ENCODE data around the gene LALBA.
"Not testable (repeated sequence)": the region's sequence is repeated elsewhere in the genome, so short reads cannot be mapped to it uniquely, and the experiment has no call there.

The LALBA gene

GRCh38 chr12:48569946-48570345 lies at the start of gene LALBA:
LALBA (minus strand) TSS chr12:48570046; CDS start chr12:48570020, 26 bp downstream.
- no peak for DNase-seq (ENCODE audit: low read depth in 2 of 2)

DNA sequence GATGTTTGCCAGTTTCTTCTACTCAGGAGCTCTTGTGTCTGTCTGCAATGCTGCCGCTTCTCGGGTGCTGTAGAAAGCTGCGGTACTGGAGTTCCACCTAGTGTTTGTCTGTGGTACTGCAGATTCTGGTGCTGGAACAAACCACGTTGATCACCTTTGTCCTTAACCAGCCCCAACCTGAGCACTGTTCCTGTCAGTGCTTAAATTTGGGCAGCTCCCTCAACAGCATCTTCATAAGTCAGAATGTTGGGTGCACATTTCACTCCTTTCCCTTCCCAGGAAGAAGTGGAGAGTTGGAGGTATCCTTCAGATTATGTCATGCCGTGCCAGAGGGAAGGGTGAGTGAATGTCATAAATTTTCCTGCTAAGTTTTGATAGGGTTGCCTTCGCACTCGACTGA lies 48.7 kb upstream of the LALBA start:
- peak; percentile 46 to 51 for DNase-seq (ENCODE audit: low read depth in 2 of 2)

GRCh38 chr12:48615681-48616080 lies 45.8 kb upstream of the LALBA start:
- no peak for DNase-seq (ENCODE audit: low read depth in 2 of 2)

DNA sequence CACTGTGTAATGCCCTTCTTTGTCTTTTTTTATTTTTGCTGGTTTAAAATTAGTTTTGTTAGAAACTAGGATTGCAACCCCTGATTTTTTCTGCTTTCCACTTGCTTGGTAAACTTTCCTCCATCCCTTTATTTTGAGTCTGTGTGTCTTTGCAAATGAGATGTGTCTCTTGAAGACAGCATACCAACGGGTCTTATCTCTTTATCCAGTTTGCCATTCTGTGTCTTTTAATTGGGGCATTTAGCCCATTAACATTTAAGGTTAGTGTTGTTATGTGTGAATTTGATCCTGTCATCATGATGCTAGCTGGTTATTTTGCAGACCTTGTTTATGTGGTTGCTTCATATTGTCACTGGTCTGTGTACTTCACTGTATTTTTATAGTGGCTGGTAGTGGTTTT lies 43.5 kb upstream of the LALBA start:
- DNase-seq (ENCODE audit: low read depth in 2 of 2) = no peak

GRCh38 chr12:48602192-48602989 lies 32.5 kb upstream of the LALBA start:
- no peak for DNase-seq (ENCODE audit: low read depth in 2 of 2)

DNA sequence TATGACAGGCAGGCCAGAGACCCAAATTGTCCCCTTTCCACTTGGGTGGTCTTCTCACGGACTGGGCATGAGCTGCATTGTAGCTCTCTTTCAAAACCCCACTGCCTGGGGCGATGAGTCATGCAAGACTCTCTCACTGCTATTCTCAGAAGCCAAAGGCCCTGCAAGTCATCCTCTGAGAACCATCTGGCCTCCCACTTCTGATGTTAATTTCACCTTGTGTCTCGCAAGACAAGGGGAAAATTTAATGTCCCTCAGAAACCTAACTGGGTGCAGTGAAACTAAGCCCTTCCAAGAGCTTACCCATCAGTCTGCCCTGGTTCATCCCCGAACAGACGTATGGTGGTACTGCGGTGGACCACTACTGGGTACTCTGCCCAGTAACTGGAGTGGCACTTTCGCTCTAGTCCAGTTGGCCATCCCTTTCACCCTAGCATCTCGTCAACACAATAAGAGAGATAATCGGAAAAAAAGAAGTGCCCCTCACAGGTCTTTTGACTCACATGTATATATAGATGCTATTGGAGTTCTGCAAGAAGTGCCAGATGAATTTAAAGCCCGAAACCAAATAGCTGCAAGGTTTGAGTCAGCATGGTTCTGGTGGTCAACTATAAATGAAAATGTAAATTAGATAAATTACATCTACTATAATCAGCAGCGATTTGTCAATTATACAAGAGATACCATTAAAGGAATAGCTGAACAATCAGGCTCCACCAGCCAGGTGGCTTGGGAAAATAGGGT lies 31.3 kb upstream of the LALBA start:
- no peak for DNase-seq (ENCODE audit: low read depth in 2 of 2)

GRCh38 chr12:48600552-48600951 lies 30.7 kb upstream of the LALBA start:
- no peak for DNase-seq (ENCODE audit: low read depth in 2 of 2)

GRCh38 chr12:48592591-48593086 lies 22.8 kb upstream of the LALBA start:
- DNase-seq (ENCODE audit: low read depth in 2 of 2) = no peak

GRCh38 chr12:48586361-48586760 lies 16.5 kb upstream of the LALBA start:
- DNase-seq (ENCODE audit: low read depth in 2 of 2) = no peak

DNA sequence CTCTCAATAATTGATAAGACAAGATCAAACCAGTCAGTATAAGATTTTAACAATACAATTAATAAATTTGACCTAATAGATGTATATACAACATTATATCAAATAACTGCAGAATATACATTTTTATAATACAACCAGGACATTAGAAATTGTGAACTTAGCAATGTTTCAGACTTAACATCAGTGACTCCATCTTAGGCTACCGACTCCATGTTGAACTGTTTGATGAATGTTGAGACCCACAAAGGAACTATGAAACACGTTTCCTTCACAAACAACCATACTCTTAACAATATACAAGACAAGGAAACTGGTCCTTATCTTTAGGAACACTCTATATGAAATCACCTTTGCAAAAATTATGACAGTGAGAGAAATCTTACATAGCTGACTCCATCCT lies 13.9 kb upstream of the LALBA start:
- DNase-seq (ENCODE audit: low read depth in 2 of 2) = no peak

GRCh38 chr12:48580831-48581230 lies 11.0 kb upstream of the LALBA start:
- no peak for DNase-seq (ENCODE audit: low read depth in 2 of 2)

DNA sequence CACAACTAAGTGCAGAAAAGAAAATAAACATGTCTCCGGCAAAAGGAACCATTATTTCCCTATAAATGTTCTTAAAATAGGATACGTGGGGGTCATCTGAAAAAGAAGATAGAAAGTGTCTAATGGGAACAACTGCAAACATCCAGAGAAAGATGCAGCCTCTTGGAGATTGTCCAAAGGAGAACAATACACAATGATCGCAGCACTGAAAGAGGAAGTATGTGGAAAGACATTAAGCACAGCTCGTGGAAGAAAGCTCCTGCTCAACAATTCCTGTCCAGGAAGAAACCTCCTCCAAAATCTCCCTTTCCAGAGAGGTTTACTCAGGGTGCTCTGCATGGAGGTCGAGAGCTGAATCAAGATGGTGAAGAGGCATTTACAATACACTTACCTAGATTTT lies 2.5 kb upstream of the LALBA start:
- no peak for DNase-seq (ENCODE audit: low read depth in 2 of 2)

DNA sequence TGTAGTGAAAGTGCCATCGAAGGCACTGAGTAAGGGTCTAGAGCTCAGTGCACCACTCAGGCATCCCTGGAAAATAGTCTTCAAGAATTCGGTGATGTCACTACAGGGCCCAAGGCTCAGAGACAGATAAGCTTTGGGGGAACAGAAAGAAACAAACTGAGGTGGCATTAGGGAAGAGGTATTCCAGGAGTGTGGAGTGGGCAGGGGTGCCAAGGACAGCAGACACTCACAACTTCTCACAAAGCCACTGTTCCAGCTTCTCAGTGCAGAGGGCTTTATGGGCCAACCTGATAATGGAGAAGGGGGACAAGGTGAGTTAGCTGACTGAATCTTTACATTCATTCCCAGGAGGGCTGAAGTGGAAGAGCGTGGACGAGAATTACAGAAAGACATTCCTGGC lies 2.1 kb downstream of the LALBA start:
- no peak for DNase-seq (ENCODE audit: low read depth in 2 of 2)

GRCh38 chr12:48557919-48558318 lies 11.9 kb downstream of the LALBA start:
- DNase-seq (ENCODE audit: low read depth in 2 of 2) = no peak

DNA sequence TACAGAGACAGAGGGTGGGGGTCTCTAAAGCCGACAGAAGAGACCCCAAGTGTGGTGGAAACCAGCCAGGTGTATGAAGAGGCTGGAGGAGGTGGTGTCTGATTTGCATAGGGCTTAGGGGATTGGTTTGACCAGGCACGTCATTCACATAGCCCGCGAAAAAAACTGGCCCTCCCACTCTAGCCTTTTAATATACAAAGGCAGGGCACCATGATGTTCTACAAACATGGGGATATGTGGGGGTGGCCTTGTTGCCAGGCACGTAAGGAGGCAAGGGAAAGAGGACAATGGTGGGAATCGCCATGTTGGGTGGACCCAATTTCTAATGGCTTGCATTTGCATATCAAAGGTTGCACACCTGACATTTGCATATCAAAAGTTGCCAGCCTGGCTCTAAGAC lies 13.2 kb downstream of the LALBA start:
- DNase-seq (ENCODE audit: low read depth in 2 of 2) = no peak

- not testable (repeated sequence) for DNase-seq (ENCODE audit: low read depth in 2 of 2)
Observed at GRCh38 chr12:48553666-48554343, 16.0 kb downstream of the LALBA start.

DNA sequence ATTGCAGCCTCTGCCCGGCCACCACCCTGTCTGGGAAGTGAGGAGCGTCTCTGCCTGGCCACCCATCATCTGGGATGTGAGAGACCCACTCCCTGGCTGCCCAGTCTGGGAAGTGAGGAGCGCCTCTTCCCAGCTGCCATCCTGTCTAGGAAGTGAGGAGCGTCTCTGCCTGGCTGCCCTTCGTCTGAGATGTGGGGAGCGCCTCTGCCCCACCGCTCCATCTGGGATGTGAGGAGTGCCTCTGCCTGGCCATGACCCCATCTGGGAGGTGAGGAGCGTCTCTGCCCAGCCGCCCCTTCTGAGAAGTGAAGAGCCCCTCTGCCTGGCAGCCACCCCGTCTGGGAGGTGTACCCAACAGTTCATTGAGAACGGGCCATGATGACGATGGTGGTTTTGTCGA lies 18.2 kb downstream of the LALBA start:
- not testable (repeated sequence) for DNase-seq (ENCODE audit: low read depth in 2 of 2)

DNA sequence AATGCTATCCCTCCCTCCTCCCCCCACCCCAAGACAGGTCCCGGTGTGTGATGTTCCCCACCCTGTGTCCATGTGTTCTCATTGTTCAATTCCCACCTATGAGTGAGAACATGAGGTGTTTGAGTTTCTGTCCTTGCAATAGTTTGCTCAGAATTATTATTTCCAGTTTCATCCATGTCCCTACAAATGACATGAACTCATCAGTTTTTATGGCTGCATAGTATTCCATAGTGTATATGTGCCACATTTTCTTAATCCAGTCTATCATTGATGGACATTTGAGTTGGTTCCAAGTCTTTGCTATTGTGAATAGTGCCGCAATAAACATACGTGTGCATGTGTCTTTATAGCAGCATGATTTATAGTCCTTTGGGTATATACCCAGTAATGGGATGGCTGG lies 22.8 kb downstream of the LALBA start:
- DNase-seq (ENCODE audit: low read depth in 2 of 2) = not testable (repeated sequence)

DNA sequence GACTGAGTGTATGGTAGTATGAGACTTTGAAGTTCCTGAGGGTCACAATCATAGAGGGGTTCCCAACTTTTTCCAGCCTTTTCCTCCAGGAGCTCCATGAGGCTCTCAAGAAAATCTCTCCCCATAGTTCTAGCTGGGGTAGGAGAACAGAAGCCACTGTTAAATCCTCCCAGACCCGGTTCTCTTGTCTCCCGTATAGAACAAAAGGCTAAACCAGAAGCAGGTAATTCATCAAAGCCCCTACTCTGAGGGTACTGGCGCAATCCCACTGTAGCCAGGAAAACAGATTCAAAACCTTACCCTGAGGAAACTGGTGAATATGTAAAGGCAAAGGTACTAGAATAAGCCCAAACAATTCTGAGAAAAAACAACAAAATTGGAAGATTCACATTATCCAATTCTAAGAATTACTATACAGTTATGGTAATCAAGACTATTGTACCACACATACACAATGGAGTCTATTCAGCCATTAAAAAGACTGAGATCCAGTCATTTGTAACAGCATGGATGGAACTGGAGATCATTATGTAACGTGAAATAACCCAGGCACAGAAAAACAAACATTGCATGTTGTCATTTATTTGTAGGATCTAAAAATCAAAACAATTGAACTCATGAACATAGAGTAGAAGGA lies 23.9 kb downstream of the LALBA start:
- DNase-seq (ENCODE audit: low read depth in 2 of 2) = no peak

DNA sequence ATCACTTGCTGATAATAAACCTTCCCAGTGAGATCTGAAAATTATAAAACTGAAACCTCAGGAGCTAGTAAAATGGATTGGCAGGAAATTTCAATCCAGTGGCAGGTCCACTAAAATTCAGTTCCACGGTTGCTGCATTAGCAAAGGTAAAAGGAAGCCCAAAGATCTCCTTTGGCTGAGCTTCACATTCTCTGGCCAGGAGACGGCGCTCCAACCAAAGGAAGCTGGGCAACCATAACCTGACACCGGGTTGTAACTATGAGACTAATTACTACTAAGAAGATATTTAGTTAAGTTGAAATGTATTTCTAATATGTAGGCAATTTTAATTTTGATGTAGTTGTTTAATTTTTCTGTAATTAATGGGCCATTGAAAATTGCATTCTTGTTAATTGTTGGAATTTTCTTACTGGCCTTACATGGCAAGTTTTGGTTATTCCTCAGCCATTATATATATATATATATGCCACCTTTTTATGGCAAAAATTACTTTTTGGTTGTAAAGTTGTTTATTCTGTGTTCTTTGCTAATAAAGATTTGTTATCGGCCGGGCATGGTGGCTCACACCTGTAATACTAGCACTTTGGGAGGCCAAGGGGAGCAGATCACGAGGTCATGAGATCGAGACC lies 27.4 kb downstream of the LALBA start:
- DNase-seq (ENCODE audit: low read depth in 2 of 2) = peak in 1 of 2 donors; percentile 18

- no peak for DNase-seq (ENCODE audit: low read depth in 2 of 2)
Observed at GRCh38 chr12:48536602-48537001, 33.2 kb downstream of the LALBA start.

All from stimulated activated CD8-positive, alpha-beta memory T cell treated with anti-CD3 and anti-CD28 coated beads, Interleukin-2, amount 100 ng/mL, for 1 hour (primary cell).